Kidney (tissue), 14 donors: ENCODE measurements around the gene ACOX3. TPM values are rescaled to one million over a fixed set of nuclear protein-coding genes. Genes with fewer than 3 reads are reported as not detected.

ENCODE experiments used
- DNase-seq, 5 donors: peaks; one replicate each; pipeline ENCODE4 v3.0.0-alpha.2; 2013 to 2020
- FAIRE-seq: peaks from 2 replicates; lab custom pipeline; 2012; peaks lifted over from hg19 to GRCh38; lab: Jason Lieb, UNC
- H3K27ac ChIP-seq, 2 donors: one replicate each; pipeline ENCODE4 v1.7.0; 2013; ENCODE audit warnings: low read depth in 2 of 2, low read length in 2 of 2, inconsistent platforms in 1 of 2
- H3K27me3 ChIP-seq: one replicate; pipeline ENCODE4 v1.7.1; 2013; ENCODE audit warnings: low read length, inconsistent platforms; ENCODE audit not compliant: control insufficient read depth, insufficient read depth
- H3K36me3 ChIP-seq, 3 donors: one replicate each; pipeline versions ENCODE4 v1.7.0 to v1.7.1; 2013; ENCODE audit warnings: low read length in 3 of 3, control low read depth in 1 of 3, inconsistent platforms in 1 of 3; ENCODE audit not compliant: insufficient read depth in 3 of 3, control insufficient read depth in 2 of 3
- H3K4me1 ChIP-seq, 3 donors: one replicate each; pipeline versions ENCODE4 v1.7.0 to v1.7.1; 2013; ENCODE audit warnings: low read length in 3 of 3, inconsistent platforms in 1 of 3, low read depth in 1 of 3; ENCODE audit not compliant: control insufficient read depth in 2 of 3, insufficient read depth in 2 of 3
- H3K4me3 ChIP-seq, 3 donors: one replicate each; pipeline versions ENCODE4 v1.7.0 to v1.8.1; 2013; ENCODE audit warnings: low read length in 3 of 3, control low read depth in 1 of 3, inconsistent platforms in 1 of 3
- H3K9ac ChIP-seq, 3 donors: one replicate each; pipeline versions ENCODE4 v1.7.0 to v1.7.1; 2013; ENCODE audit warnings: low read length in 3 of 3, control low read depth in 1 of 3, inconsistent platforms in 1 of 3
- H3K9me3 ChIP-seq, 3 donors: one replicate each; pipeline versions ENCODE4 v1.7.0 to v1.7.1; 2013; ENCODE audit warnings: low read length in 3 of 3, control low read depth in 1 of 3, inconsistent platforms in 1 of 3; ENCODE audit not compliant: control insufficient read depth in 2 of 3, insufficient read depth in 1 of 3
- intact Hi-C: fragments of 100-400 bp; cut with DNase I; formaldehyde crosslinking; loops from one replicate; pipeline ENCODE4 v1.11.1; 2022
- polyA plus RNA-seq: library from polyadenylated mRNA; stranded (reverse); fragments of 350-450 nt; fragmentation: Illumina TruSeq; extraction: RNeasy Lipid Tissue Mini Kit (QIAGEN cat#74804); gene quantifications from one replicate; pipeline ENCODE4 v1.2.3, GENCODE V29; 2014; ENCODE audit warnings: low read depth, low replicate concordance; ENCODE audit not compliant: insufficient read depth
- total RNA-seq: library from RNA; stranded (reverse); fragmentation: NEBNext Ultra II Directional; extraction: Animal tissue kit (Norgen Biotek cat#: 25700); gene quantifications from one replicate; pipeline ENCODE4 v1.2.1, GENCODE V29; 2021
- TF ChIP-seq, protein P1 (sequence below): IDR thresholded peaks from 3 replicates; pipeline ENCODE4 v1.5.1; 2012; ENCODE audit warnings: mild to moderate bottlenecking, moderate library complexity, borderline replicate concordance; ENCODE audit not compliant: insufficient read depth; ENCODE audit errors: extremely low read depth
- donor health status: control.
- donor health status: control.
- donor health status: control.
- donor health status: control.
- donor health status: control.
- donor health status: DM: yes; HTN: yes; CAD: no.
- donor health status: Normal renal cell carcinoma (clear cell type).

The ACOX3 gene
- total and polyA plus RNA-seq, 2 donors from 2014 or later = 10.1 to 21.7 TPM

DNA sequence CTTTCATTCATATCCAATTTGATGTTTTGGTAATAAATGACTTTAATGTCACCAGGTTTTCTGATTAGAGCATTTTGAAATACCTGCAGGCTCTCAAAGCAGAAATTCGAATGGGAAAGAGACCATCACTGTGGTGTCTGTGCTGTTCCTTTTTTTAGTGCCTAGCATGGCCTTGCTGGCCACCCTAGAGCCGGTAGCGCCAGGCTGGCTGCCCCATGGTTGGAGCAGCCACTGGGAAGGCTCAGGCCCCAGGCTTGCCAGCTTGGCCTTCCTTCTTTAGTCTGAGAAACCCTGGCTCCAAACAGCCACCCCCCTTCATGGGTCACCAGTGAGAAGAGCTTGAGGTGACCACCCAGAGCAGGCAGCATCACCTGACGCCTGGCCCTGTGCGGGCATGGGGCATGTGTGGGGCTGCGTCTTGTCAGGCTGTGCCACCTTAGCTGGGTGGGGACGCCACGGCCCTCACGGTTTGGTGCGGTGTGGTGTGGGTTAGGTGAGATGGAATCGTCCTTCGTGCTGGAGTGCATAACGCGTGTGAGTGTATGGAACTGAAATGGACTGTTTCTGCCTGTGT, 30.0 kb upstream of the ACOX3 start:
- TF ChIP-seq, protein P1, sequence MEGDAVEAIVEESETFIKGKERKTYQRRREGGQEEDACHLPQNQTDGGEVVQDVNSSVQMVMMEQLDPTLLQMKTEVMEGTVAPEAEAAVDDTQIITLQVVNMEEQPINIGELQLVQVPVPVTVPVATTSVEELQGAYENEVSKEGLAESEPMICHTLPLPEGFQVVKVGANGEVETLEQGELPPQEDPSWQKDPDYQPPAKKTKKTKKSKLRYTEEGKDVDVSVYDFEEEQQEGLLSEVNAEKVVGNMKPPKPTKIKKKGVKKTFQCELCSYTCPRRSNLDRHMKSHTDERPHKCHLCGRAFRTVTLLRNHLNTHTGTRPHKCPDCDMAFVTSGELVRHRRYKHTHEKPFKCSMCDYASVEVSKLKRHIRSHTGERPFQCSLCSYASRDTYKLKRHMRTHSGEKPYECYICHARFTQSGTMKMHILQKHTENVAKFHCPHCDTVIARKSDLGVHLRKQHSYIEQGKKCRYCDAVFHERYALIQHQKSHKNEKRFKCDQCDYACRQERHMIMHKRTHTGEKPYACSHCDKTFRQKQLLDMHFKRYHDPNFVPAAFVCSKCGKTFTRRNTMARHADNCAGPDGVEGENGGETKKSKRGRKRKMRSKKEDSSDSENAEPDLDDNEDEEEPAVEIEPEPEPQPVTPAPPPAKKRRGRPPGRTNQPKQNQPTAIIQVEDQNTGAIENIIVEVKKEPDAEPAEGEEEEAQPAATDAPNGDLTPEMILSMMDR = no peak
- no peak overlapping the region for H3K27ac ChIP-seq
- H3K9ac ChIP-seq = no peak overlapping the region
- H3K4me3 ChIP-seq = no peak overlapping the region
- peaks cover 0 to 26% (median 8%) of the 10 kb centered on the region in 3 donors for H3K36me3 ChIP-seq
- no peaks in the 10 kb centered on the region for H3K9me3 ChIP-seq
- H3K27me3 ChIP-seq = no peaks in the 10 kb centered on the region
- intact Hi-C loops = no loop called here
- H3K4me1 ChIP-seq = peaks cover 4 to 18% (median 5%) of the 10 kb centered on the region in 3 donors
- FAIRE-seq (no peak), DNase-seq (no peak)

DNA sequence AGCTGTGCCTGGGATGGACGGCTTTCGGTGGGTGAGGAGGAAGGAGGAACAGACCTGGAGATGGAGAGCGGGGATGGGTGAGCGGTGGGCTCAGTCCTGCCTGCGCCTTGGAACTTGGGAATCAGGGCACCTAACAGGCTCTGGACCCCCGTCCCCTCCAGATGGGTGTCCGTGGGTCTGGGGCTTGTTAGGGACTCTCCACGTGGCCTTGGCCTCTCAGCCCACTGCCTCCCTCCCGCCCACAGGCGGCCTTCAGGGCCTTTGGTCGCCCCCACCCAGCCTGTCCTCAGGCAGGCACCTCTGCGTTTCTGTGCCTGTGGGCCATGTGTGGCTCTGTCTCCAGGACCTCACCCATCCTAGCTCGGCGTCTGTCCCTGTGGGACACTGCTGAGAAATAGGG, 29.0 kb upstream of the ACOX3 start:
- no peak overlapping the region for H3K27ac ChIP-seq
- TF ChIP-seq, protein P1 = no peak
- peaks cover 0 to 34% (median 11%) of the 10 kb centered on the region in 3 donors for H3K36me3 ChIP-seq
- H3K27me3 ChIP-seq = no peaks in the 10 kb centered on the region
- H3K4me1 ChIP-seq = peaks cover 4 to 18% (median 5%) of the 10 kb centered on the region in 3 donors
- H3K9me3 ChIP-seq = no peaks in the 10 kb centered on the region
- FAIRE-seq (no peak), DNase-seq (no peak)
- H3K9ac ChIP-seq = no peak overlapping the region
- no peak overlapping the region for H3K4me3 ChIP-seq
- intact Hi-C loops = loop anchor here (5.0 kb wide), 1 partner anchor 123 kb away; the partner anchor contains the start of gene CPZ

DNA sequence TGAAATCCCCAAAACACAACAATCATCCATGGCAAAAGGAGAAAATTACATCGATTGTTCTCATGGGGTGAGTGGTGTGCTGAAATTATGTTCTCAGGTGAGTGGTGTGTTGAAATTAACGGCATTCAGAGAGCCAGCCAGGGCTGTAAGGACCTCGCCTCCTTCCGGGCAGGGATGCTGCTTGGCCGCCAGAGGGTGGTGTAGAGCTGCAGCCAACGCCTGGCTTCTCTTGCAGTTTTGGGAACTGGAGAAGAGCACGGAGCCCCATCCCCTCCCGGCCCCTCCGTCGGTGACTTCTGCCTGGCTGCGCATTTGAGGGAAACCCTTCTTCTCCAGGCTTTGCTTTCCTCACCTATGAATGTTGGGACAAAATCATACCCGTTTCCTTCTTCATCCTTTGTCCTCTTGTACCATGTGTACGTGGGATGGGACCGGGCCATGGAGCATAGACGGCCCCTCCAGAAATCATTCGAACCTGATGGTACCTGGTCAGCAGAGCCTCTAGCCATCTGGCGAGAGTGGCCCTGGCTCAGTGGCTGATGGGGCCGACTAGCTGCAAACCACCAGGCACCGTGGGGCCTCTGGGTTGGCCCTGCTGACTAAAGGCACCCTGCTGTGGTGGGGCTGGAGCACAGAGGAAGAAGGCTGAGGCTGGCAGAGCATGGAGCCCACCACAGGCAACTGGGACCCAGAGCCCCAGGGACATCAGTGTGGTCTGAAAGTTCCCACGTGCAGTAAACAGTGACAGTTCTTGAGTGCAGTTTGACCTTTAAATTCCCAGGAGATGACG, 28.4 kb upstream of the ACOX3 start:
- TF ChIP-seq, protein P1 = peak; percentile 79
- peak; percentile 78 to 87 (median 81) for DNase-seq
- no peak for FAIRE-seq
- peaks cover 4 to 14% (median 5%) of the 10 kb centered on the region in 3 donors for H3K4me1 ChIP-seq
- H3K36me3 ChIP-seq = peaks cover 0 to 37% (median 11%) of the 10 kb centered on the region in 3 donors
- H3K27me3 ChIP-seq = no peaks in the 10 kb centered on the region
- no peak overlapping the region for H3K27ac ChIP-seq
- intact Hi-C loops = loop anchor here (5.0 kb wide), 1 partner anchor 123 kb away; the partner anchor contains the start of gene CPZ
- no peak overlapping the region for H3K4me3 ChIP-seq
- H3K9ac ChIP-seq = no peak overlapping the region
- H3K9me3 ChIP-seq = no peaks in the 10 kb centered on the region
